GM23338 (cell line): ENCODE data around the gene KRTAP4-8. TPM values are rescaled to one million over a fixed set of nuclear protein-coding genes. Genes with fewer than 3 reads are reported as not detected.
"Not testable (repeated sequence)": the region's sequence is repeated elsewhere in the genome, so short reads cannot be mapped to it uniquely, and the experiment has no call there.

ENCODE experiments used
- ATAC-seq: fragments of 200-7000 bp; cut with Tn5 transposase; 3 replicates; pipeline ENCODE4 v1.9.1; 2020
- DNase-seq: peaks from one replicate; pipeline ENCODE4 v3.0.0-alpha.2; 2015; ENCODE audit warnings: low spot score
- H2AFZ ChIP-seq: fragments of 200-600 bp; sonication (generic); 2 replicates; pipeline ENCODE4 v1.8.0; 2016; ENCODE audit warnings: antibody characterized with exemption, mild to moderate bottlenecking, moderate library complexity
- H3F3A ChIP-seq: fragments of 200-600 bp; sonication (generic); replicated peaks from 2 replicates; pipeline ENCODE4 v1.8.0; 2017; ENCODE audit warnings: antibody characterized with exemption, mixed run types, low read depth
- H3K27ac ChIP-seq: fragments of 200-600 bp; sonication (generic); 2 replicates; pipeline ENCODE4 v1.6.1; 2016; ENCODE audit warnings: low read depth
- H3K27me3 ChIP-seq: fragments of 200-600 bp; sonication (generic); 2 replicates; pipeline ENCODE4 v1.8.0; 2016; ENCODE audit warnings: mild to moderate bottlenecking, mixed run types, moderate library complexity; ENCODE audit not compliant: insufficient read depth
- H3K36me3 ChIP-seq: fragments of 200-600 bp; sonication (generic); 2 replicates; pipeline ENCODE4 v1.8.0; 2016; ENCODE audit warnings: mild to moderate bottlenecking; ENCODE audit not compliant: insufficient read depth
- H3K4me1 ChIP-seq: fragments of 200-600 bp; sonication (generic); 2 replicates; pipeline ENCODE4 v1.8.0; 2016; ENCODE audit warnings: mild to moderate bottlenecking, moderate library complexity; ENCODE audit not compliant: insufficient read depth
- H3K4me2 ChIP-seq: fragments of 200-600 bp; sonication (generic); 2 replicates; pipeline ENCODE4 v1.7.1; 2017; ENCODE audit warnings: mixed run types
- H3K4me3 ChIP-seq: fragments of 200-600 bp; sonication (generic); 2 replicates; pipeline ENCODE4 v1.6.1; 2016; ENCODE audit warnings: mixed run types
- H3K79me2 ChIP-seq: fragments of 200-600 bp; sonication (generic); replicated peaks from 2 replicates; pipeline ENCODE4 v1.8.0; 2017; ENCODE audit warnings: mild to moderate bottlenecking; ENCODE audit not compliant: insufficient read depth
- H3K9me2 ChIP-seq: fragments of 200-600 bp; sonication (generic); 2 replicates; pipeline ENCODE4 v1.8.0; 2017; ENCODE audit not compliant: insufficient read depth
- H4K20me1 ChIP-seq: fragments of 200-600 bp; sonication (generic); replicated peaks from 2 replicates; pipeline ENCODE4 v1.8.0; 2017; ENCODE audit warnings: mild to moderate bottlenecking; ENCODE audit not compliant: insufficient read depth
- H3K27ac Mint-ChIP-seq: 2 replicates; pipeline ENCODE4 v1.8.0; 2020; ENCODE audit warnings: inconsistent platforms, mild to moderate bottlenecking, moderate library complexity, mixed read lengths
- H3K27me3 Mint-ChIP-seq: 3 replicates; pipeline ENCODE4 v1.8.0; 2022; ENCODE audit warnings: low read depth, mild to moderate bottlenecking, moderate library complexity, mixed read lengths, inconsistent platforms; ENCODE audit not compliant: insufficient read depth, poor library complexity
- H3K36me3 Mint-ChIP-seq: 3 replicates; pipeline ENCODE4 v1.8.0; 2021; ENCODE audit warnings: low read depth, mild to moderate bottlenecking, inconsistent platforms, moderate library complexity, mixed read lengths
- H3K4me1 Mint-ChIP-seq: 3 replicates; pipeline ENCODE4 v1.8.0; 2020; ENCODE audit warnings: mild to moderate bottlenecking, inconsistent platforms, mixed read lengths
- H3K4me3 Mint-ChIP-seq: 3 replicates; pipeline ENCODE4 v1.8.0; 2021; ENCODE audit warnings: moderate library complexity, mild to moderate bottlenecking, inconsistent platforms, mixed read lengths
- H3K9me3 Mint-ChIP-seq: 3 replicates; pipeline ENCODE4 v1.8.0; 2020; ENCODE audit warnings: moderate library complexity, mild to moderate bottlenecking, inconsistent platforms, mixed read lengths
- EZH2 ChIP-seq: fragments of 200-600 bp; sonication (generic); IDR thresholded peaks from one replicate; pipeline ENCODE4 v1.8.0; 2017; ENCODE audit warnings: antibody characterized with exemption, mild to moderate bottlenecking, low read depth; ENCODE audit not compliant: unreplicated experiment
- EZH2phosphoT487 ChIP-seq: fragments of 200-600 bp; sonication (generic); IDR thresholded peaks from one replicate; pipeline ENCODE4 v1.8.1; 2018; ENCODE audit warnings: antibody characterized with exemption; ENCODE audit not compliant: unreplicated experiment
- JUNB ChIP-seq: IDR thresholded peaks from one replicate; pipeline ENCODE4 v1.6.1; 2016; ENCODE audit warnings: antibody characterized with exemption; ENCODE audit not compliant: unreplicated experiment
- STAT1 ChIP-seq: IDR thresholded peaks from one replicate; pipeline ENCODE4 v1.6.1; 2016; ENCODE audit warnings: antibody characterized with exemption; ENCODE audit not compliant: unreplicated experiment
- ZNF331 ChIP-seq: fragments of 250-450 bp; sonication (Bioruptor Pico); IDR thresholded peaks from 2 replicates; pipeline ENCODE4 v1.5.0; 2020; ENCODE audit warnings: low read depth, mild to moderate bottlenecking, moderate library complexity
- ZNF462 ChIP-seq: fragments of 250-450 bp; sonication (Bioruptor Pico); IDR thresholded peaks from 2 replicates; pipeline ENCODE4 v1.5.0; 2020; ENCODE audit warnings: mild to moderate bottlenecking, moderate library complexity
- polyA plus RNA-seq: library from polyadenylated mRNA; unstranded; fragments of >200 nt; fragmentation: Nextera tagmentation; extraction: Ambion mirVana; gene quantifications from 2 replicates; pipeline ENCODE4 v1.2.1, GENCODE V29; 2016
- total RNA-seq: library from RNA; depleted of rRNA; stranded (reverse); fragments of >200 nt; shearing (Covaris generic); gene quantifications from 2 replicates; pipeline ENCODE4 v1.2.3, GENCODE V29; 2014

Gene KRTAP4-8
- total and polyA plus RNA-seq, 2 experiments from 2014 or later = not detected

GRCh38 chr17:41065829-41066624 lies 31.9 kb downstream of the KRTAP4-8 start, which contains the start of gene KRTAP2-4:
Gene KRTAP2-4, minus strand, starts transcription at chr17:41065879. Its CDS starts 34 bp downstream, at chr17:41065845.
- no peaks in the 10 kb centered on the region for H3K36me3 Mint-ChIP-seq
- no peak within 1 kb of the TSS for H3K27ac Mint-ChIP-seq
- no peaks in the 10 kb centered on the region for H3K9me3 Mint-ChIP-seq
- H4K20me1 ChIP-seq = no peaks in the 10 kb centered on the region
- no peaks in the 10 kb centered on the region; the same call in none of the 2 replicates for H3K9me2 ChIP-seq
- H3K27me3 ChIP-seq = no peaks in the 10 kb centered on the region
- no peaks in the 10 kb centered on the region for H3K4me1 ChIP-seq
- no peaks in the 10 kb centered on the region for H3F3A ChIP-seq
- H3K36me3 ChIP-seq = no peaks in the 10 kb centered on the region
- H2AFZ ChIP-seq = no peak within 1 kb of the TSS
- no peak within 1 kb of the TSS for H3K4me2 ChIP-seq
- no peak within 1 kb of the TSS for H3K4me3 ChIP-seq
- TF ChIP-seq JUNB (no peak), STAT1 (no peak), ZNF331 (CRISPR knock-in tag) (no peak), EZH2 (no peak), ZNF462 (CRISPR knock-in tag) (no peak), EZH2phosphoT487 (no peak)
- H3K4me1 Mint-ChIP-seq = no peaks in the 10 kb centered on the region
- no peak within 1 kb of the TSS for H3K4me3 Mint-ChIP-seq
- H3K27me3 Mint-ChIP-seq = no peaks in the 10 kb centered on the region
- peak; percentile 41; the same call in 2 of the 3 replicates for ATAC-seq
- DNase-seq = no peak
- H3K79me2 ChIP-seq = no peaks in the 10 kb centered on the region
- H3K27ac ChIP-seq = no peak within 1 kb of the TSS

- H3K4me1 ChIP-seq, H4K20me1 ChIP-seq, H3K27ac ChIP-seq, H3K4me2 ChIP-seq, H3K4me3 ChIP-seq, H3K4me1 Mint-ChIP-seq, H3K4me3 Mint-ChIP-seq, DNase-seq, H3K9me3 Mint-ChIP-seq, H3F3A ChIP-seq, H3K27me3 Mint-ChIP-seq, H3K27ac Mint-ChIP-seq, H2AFZ ChIP-seq, H3K79me2 ChIP-seq, H3K36me3 Mint-ChIP-seq, H3K9me2 ChIP-seq, H3K27me3 ChIP-seq, H3K36me3 ChIP-seq: not testable (repeated sequence)
- ATAC-seq = peak; percentile 48
These were observed 32.8 kb downstream of the KRTAP4-8 start for GRCh38 chr17:41065016-41065689.
